Measurements from ENCODE around the gene RYR2.

Gene RYR2

GRCh38 chr1:237206065-237206414, 164.1 kb downstream of the RYR2 start:
- FAIRE-seq: no peak

- no peak for FAIRE-seq
Measured at GRCh38 chr1:237211031-237211430, 169.0 kb downstream of the RYR2 start.

- no peak for FAIRE-seq
Measured at GRCh38 chr1:237211540-237211939, 169.6 kb downstream of the RYR2 start.

- FAIRE-seq: no peak
Measured at GRCh38 chr1:237219751-237220642, 178.0 kb downstream of the RYR2 start.

GRCh38 chr1:237223419-237223818, 181.4 kb downstream of the RYR2 start:
- no peak for FAIRE-seq

- no peak for FAIRE-seq
Measured at GRCh38 chr1:237226177-237226944, 184.4 kb downstream of the RYR2 start.

- no peak for FAIRE-seq
Measured at GRCh38 chr1:237227476-237227875, 185.5 kb downstream of the RYR2 start.

- no peak for FAIRE-seq
Measured at GRCh38 chr1:237228421-237228820, 186.4 kb downstream of the RYR2 start.

GRCh38 chr1:237229333-237229732, 187.3 kb downstream of the RYR2 start:
- no peak for FAIRE-seq

GRCh38 chr1:237232501-237232900, 190.5 kb downstream of the RYR2 start:
- no peak for FAIRE-seq

- no peak for FAIRE-seq
Measured at GRCh38 chr1:237235091-237235490, 193.1 kb downstream of the RYR2 start.

GRCh38 chr1:237237721-237238120, 195.7 kb downstream of the RYR2 start:
- FAIRE-seq: no peak

GRCh38 chr1:237239248-237239647, 197.3 kb downstream of the RYR2 start:
- FAIRE-seq: no peak

- no peak for FAIRE-seq
Measured at GRCh38 chr1:237241038-237241437, 199.1 kb downstream of the RYR2 start.

GRCh38 chr1:237244778-237245177, 202.8 kb downstream of the RYR2 start:
- no peak for FAIRE-seq

GRCh38 chr1:237247442-237247841, 205.5 kb downstream of the RYR2 start:
- FAIRE-seq: no peak

GRCh38 chr1:237249120-237249519, 207.1 kb downstream of the RYR2 start:
- no peak for FAIRE-seq

- FAIRE-seq: no peak
Measured at GRCh38 chr1:237250055-237250454, 208.1 kb downstream of the RYR2 start.

GRCh38 chr1:237255071-237255470, 213.1 kb downstream of the RYR2 start:
- no peak for FAIRE-seq

- FAIRE-seq: no peak
Measured at GRCh38 chr1:237258871-237259270, 216.9 kb downstream of the RYR2 start.

GRCh38 chr1:237261198-237261597, 219.2 kb downstream of the RYR2 start:
- FAIRE-seq: no peak

- no peak for FAIRE-seq
Measured at GRCh38 chr1:237267743-237268142, 225.8 kb downstream of the RYR2 start.

GRCh38 chr1:237269938-237270337, 228.0 kb downstream of the RYR2 start:
- FAIRE-seq: no peak

- no peak for FAIRE-seq
Measured at GRCh38 chr1:237270353-237270752, 228.4 kb downstream of the RYR2 start.

Data from TTC549 (cell line).